NK-92 (cell line): ENCODE data around the gene CXCR6.
"Not testable (repeated sequence)": the region's sequence is repeated elsewhere in the genome, so short reads cannot be mapped to it uniquely, and the experiment has no call there.

Source experiments
- DNase-seq: peaks from one replicate; lab custom pipeline; 2025; ENCODE audit not compliant: unreplicated experiment; lab: John Stamatoyannopoulos, UW

Gene CXCR6

GRCh38 chr3:45986303-45986982, 43.2 kb downstream of the CXCR6 start:
- no peak for DNase-seq

GRCh38 chr3:45987368-45988291, 44.4 kb downstream of the CXCR6 start:
- DNase-seq = no peak

- DNase-seq = no peak
These were observed 45.1 kb downstream of the CXCR6 start for GRCh38 chr3:45988362-45988761.

- DNase-seq = no peak
These were observed 45.5 kb downstream of the CXCR6 start for GRCh38 chr3:45988804-45989203.

- DNase-seq = no peak
These were observed 46.9 kb downstream of the CXCR6 start for GRCh38 chr3:45990181-45990580.

- no peak for DNase-seq
These were observed 48.1 kb downstream of the CXCR6 start for GRCh38 chr3:45991341-45991740.

GRCh38 chr3:45992133-45992729, 49.0 kb downstream of the CXCR6 start:
- DNase-seq = no peak

GRCh38 chr3:45992821-45993221, 49.6 kb downstream of the CXCR6 start:
- DNase-seq = no peak

GRCh38 chr3:45993421-45994027, 50.3 kb downstream of the CXCR6 start:
- DNase-seq = no peak

GRCh38 chr3:45994419-45995235, 51.4 kb downstream of the CXCR6 start:
- DNase-seq = no peak

- DNase-seq = no peak
These were observed 52.2 kb downstream of the CXCR6 start, which contains the start of gene FYCO1 for GRCh38 chr3:45995236-45996192. Gene FYCO1 (minus strand): TSS chr3:45995824. CDS start chr3:45984910, 10,914 bp downstream.

- not testable (repeated sequence) for DNase-seq
These were observed 54.2 kb downstream of the CXCR6 start for GRCh38 chr3:45997499-45997898.

GRCh38 chr3:45997942-45998341, 54.7 kb downstream of the CXCR6 start:
- DNase-seq = no peak
